Omental fat pad (tissue), 4 donors: ENCODE results near the gene AFAP1. TPM values are rescaled to one million over a fixed set of nuclear protein-coding genes. Genes with fewer than 3 reads are reported as not detected.

Experiments used
- ATAC-seq: fragments of 150-250 bp; one replicate; pipeline ENCODE4 v1.9.1; 2016; ENCODE audit warnings: mild to moderate bottlenecking, moderate library complexity; ENCODE audit not compliant: low FRiP score
- DNase-seq: peaks from one replicate; pipeline ENCODE4 v3.0.0-alpha.2; 2019; ENCODE audit warnings: low spot score
- total RNA-seq, 4 donors: library from RNA; depleted of rRNA; stranded (reverse); fragments of >200 nt; gene quantifications; one replicate each; pipeline ENCODE4 v1.1.0, GENCODE V29; 2016
- TF ChIP-seq, protein P1 (sequence below), 3 donors: fragments of 450-650 bp; IDR thresholded peaks; one replicate each; pipeline ENCODE4 v1.5.1; 2016 to 2017; ENCODE audit warnings: antibody characterized with exemption in 3 of 3, mild to moderate bottlenecking in 3 of 3, moderate library complexity in 2 of 3

Gene AFAP1
- total RNA-seq, 4 donors from 2014 or later = 24.6 to 35.5 (median 26.9) TPM

DNA sequence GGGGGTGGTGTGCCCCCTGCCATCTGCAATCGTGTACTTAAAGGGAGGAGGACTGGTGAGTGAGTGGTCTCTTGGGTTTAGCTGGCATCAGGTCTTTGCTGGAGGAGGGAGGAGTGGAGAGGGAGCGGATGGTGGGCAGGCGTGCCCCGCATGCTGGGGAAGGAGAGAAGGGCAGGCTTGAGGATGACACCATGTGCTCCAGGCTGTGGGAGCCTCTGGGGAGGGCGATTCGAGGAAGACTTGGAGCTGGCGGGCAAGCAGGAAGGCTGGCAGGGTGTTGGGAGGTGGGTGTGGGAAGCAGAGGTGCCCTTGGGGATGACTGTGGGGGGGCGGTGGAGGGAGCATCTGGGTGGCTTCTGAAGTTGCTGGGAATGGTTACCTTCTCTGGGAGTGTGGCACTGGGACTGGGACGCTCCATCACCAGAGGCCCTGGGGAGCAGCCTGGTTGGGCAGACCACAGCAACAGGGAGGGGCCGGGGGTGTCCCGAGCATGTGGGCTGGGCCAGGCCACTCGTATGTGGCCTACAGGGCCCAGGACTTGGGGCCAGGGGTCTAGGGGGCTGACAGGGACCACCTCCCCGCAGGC, 30.8 kb upstream of the AFAP1 start:
- ATAC-seq (peak; percentile 3), DNase-seq (no peak)
- TF ChIP-seq, protein P1, sequence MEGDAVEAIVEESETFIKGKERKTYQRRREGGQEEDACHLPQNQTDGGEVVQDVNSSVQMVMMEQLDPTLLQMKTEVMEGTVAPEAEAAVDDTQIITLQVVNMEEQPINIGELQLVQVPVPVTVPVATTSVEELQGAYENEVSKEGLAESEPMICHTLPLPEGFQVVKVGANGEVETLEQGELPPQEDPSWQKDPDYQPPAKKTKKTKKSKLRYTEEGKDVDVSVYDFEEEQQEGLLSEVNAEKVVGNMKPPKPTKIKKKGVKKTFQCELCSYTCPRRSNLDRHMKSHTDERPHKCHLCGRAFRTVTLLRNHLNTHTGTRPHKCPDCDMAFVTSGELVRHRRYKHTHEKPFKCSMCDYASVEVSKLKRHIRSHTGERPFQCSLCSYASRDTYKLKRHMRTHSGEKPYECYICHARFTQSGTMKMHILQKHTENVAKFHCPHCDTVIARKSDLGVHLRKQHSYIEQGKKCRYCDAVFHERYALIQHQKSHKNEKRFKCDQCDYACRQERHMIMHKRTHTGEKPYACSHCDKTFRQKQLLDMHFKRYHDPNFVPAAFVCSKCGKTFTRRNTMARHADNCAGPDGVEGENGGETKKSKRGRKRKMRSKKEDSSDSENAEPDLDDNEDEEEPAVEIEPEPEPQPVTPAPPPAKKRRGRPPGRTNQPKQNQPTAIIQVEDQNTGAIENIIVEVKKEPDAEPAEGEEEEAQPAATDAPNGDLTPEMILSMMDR (IDR thresholded peaks at IDR 0.05) = no peak

DNA sequence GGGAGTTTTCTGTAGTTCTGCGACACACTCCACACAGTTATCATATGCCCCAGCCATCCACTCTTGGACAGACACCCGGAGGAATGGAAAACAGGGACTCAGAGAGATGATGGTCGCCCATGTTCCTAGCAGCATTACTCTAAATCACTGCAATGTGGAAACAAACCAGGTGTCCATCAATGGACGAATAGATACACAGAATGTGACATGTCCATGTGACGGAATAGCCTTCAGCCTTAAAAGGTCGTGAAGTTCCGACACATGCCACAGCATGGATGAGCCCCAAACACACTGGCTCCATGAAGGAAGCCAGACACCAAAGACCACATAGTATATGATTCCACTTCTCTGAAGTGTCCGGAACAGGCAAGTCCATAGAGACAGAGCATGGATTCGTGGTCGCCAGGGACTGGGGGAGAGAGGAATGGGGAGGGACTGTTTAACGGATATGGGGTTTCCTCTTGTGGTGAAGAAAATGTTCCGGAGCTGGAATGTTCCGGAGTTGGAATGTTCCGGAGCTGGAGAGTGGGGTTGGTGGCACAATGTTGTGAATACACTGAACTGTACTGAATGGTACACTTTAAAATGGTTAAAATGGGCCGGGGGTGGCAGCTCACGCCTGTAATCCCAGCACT, 28.7 kb upstream of the AFAP1 start:
- ATAC-seq (no peak), DNase-seq (no peak)
- TF ChIP-seq, protein P1 (IDR thresholded peaks at IDR 0.05) = no peak

DNA sequence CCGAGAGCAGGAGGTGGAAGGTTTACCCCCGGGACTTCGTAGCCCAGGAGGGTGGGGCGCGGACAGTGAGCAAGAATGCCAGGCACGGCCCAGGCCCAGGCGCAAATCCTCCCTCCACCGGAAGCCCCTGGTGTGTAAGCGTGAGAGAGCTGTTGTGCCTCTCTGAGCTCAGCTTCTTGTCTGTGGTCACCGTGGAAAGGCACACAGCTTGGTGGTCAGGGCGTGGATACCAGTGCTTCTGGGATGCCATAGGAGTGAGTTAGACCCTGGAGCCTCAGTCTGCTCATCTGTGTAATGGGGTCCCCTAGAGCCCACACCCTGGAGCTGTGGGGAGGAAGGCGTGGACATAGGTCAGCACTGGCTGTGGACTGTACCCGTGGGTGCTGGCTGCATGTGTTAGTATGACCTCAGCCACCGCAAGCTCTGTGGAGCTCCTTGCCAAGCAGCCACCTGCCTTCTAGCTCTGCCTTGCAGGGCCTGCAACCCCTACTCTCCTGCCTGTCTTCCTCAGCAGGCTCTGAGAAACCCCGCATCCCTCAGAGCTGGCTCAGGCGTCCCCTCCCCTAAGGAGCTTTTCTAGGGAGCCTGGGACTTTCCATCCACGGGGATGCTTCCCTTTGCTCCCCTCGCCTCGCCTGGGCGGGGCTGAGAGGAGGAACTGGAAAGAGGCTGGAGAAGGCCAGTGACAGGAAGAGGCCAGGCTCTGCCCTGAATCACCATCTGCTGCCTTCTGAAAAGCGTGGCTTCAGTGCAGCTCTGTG, 28.0 kb upstream of the AFAP1 start:
- TF ChIP-seq, protein P1 (IDR thresholded peaks at IDR 0.05) = no peak
- DNase-seq (no peak), ATAC-seq (no peak)

DNA sequence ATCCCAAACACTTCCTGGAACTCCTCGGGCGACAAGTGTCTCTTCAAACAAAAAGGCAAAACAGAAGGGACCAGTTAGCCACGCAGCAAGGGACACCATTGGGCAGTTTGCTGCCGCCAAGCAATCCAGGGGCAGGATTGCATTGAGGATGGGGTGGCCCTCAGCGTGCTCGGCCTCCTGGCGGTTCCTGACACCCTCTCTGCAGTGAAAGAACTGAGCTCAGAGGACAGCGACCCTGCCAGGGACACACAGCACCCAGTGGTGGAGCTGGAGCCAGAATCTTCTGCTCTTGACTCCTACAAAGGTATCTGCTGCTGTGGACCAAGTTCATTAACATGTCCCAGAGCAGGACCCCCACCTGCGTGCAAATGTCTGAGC, 27.4 kb upstream of the AFAP1 start:
- ATAC-seq = no peak
- DNase-seq = no peak
- TF ChIP-seq, protein P1 (IDR thresholded peaks at IDR 0.05) = no peak

DNA sequence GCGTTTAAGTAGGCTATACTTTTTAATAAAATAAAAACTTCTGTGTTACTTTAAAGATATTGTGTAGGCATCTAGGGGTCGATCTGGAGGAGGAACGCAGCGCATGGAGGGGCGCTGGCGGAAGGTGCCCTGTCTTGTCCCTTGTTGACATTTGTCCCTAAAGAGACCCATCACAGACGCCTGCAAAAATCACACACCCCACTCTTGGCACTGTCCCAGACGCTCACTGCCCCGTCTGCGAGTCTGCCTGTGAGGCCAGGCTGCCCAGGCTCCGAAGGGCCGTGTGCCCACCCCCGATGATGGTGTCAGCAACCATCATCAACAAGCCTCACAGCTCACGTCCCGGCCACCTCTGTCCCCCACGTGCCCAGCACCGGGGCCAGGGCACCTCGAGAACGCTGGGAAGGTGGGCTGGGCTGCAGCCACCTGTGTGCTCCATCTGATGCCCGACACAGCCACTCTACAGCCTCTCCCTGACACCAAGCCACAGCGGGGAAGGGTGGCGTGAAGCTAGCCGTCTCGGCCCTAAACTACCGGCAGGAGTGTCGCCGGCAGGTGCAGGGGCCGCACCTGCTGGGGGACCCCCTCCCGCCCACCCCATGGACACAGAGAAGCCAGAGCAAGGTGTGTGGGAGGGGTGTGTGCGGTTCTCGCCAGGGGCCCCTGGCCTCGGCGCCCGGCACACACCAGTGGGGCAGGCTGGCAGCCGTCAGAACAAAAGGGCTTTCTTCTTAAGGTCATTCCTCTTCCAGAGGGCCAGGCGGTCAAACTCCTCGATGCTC, 26.8 kb upstream of the AFAP1 start:
- no peak for ATAC-seq
- TF ChIP-seq, protein P1 (IDR thresholded peaks at IDR 0.05) = no peak
- DNase-seq = no peak

DNA sequence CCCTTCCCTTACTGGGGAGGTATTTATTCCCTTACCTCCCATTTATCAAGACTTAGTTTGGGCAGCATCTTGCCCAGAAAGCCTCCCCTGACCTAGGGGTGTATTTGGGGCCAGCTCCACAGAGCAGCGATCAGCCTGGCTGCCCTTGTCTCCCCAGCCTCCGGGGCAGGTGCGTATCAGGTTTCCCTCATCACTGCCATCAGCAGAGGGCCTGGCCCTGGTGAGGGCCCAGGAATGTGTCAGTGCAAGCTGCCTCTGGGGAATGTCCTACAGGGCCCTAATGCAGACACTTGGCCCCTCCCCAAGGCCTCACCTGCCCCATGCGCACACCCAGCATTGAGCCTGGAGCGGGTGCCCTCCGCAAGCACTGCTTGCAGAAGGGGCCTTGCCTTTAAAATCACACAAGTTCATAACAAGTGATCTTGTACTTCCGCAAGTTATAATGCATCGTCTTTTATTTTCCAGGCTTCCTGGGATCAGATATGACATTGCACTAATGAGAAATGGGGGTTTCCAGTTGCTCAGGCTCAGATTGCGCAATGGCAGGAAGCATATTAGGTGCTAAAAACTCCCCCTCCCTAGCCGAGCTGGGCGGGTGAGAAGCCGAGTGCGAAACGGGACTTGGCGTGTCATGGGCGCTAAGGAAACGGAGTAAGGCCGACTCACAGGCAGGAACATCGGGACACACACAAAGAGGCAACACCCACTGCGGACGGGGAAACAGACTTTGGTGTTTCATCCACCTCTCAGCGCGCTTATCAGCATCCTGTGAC, 25.4 kb upstream of the AFAP1 start:
- TF ChIP-seq, protein P1 (IDR thresholded peaks at IDR 0.05) = no peak
- peak; percentile 61 for DNase-seq
- ATAC-seq = peak; percentile 59
